Peyer's patch (tissue), 4 donors: Measurements from ENCODE around the gene TBX21.

Experiments used
- CTCF ChIP-seq, 6 experiments: fragments of 450-650 bp in 4 of 6; fragments of 200-600 bp in 2 of 6; sonication (generic) in 1 of 6; IDR thresholded peaks; one replicate each; pipeline ENCODE4 v1.5.1; 2017 to 2019; ENCODE audit warnings: antibody characterized with exemption in 6 of 6, mild to moderate bottlenecking in 3 of 6, moderate library complexity in 1 of 6
- POLR2A ChIP-seq, 2 donors: fragments of 450-650 bp; IDR thresholded peaks; one replicate each; pipeline ENCODE4 v1.5.1; 2017; ENCODE audit warnings: antibody characterized with exemption in 2 of 2, mild to moderate bottlenecking in 2 of 2, moderate library complexity in 2 of 2

GRCh38 chr17:47741793-47742145 is 8.7 kb downstream of the TBX21 start:
- TF ChIP-seq CTCF (IDR thresholded peaks at IDR 0.05) = no peak
- no peak for TF ChIP-seq POLR2A (IDR thresholded peaks at IDR 0.05)
